ENCODE measurements around the gene AP3B1. TPM values are rescaled to one million over a fixed set of nuclear protein-coding genes. Genes with fewer than 3 reads are reported as not detected.

Gene AP3B1
- polyA plus RNA-seq, 5 donors, result 40.8 to 54.3 (median 50.9) TPM

GRCh38 chr5:78295035-78295961, 800 bp upstream of the AP3B1 start:
- no peak for DNase-seq

GRCh38 chr5:78293851-78294247, 649 bp downstream of the AP3B1 start:
- peak in 1 of 2 donors; percentile 17 for DNase-seq

- DNase-seq, result no peak
These were observed 2.8 kb downstream of the AP3B1 start for GRCh38 chr5:78291687-78292086.

- no peak for DNase-seq
These were observed 4.6 kb downstream of the AP3B1 start for GRCh38 chr5:78289911-78290310.

DNA sequence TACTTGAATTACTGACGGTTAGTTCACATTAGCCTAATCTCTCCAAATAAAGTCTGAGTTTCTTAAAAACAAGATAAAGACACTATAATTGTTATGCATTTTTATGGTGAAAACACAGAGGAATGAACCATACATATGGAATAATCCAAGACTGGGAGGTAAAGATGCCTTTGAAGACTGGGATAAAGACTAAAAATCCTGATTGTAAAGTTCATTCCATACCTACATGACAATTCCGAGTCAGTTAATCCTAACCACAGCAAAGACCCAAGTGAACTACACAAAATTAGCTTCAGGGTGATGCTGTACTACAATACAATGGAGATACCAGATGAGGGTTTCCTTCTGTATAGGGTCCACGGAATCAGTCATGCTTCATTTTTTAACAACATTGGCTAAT, 6.3 kb downstream of the AP3B1 start:
- no peak for DNase-seq

GRCh38 chr5:78287833-78288232, 6.7 kb downstream of the AP3B1 start:
- DNase-seq, result no peak

DNA sequence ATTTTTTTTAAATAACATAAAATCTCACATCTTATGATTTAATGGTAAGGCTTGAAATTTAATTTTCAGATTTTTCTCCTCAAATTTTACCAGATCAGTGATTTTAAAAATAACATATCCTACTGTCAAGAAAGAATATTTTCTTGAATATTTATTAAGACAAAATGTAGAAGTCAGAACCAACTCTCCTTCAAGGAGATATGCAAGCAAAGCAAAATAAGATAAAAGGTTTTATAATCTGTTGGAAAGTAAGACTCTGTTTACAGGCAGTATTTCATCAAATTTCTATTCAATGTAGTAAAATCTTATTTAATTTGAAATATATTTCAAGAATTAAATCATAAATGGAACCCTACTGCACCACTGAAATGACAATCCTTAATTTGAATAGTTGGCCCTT, 7.3 kb downstream of the AP3B1 start:
- no peak for DNase-seq

DNA sequence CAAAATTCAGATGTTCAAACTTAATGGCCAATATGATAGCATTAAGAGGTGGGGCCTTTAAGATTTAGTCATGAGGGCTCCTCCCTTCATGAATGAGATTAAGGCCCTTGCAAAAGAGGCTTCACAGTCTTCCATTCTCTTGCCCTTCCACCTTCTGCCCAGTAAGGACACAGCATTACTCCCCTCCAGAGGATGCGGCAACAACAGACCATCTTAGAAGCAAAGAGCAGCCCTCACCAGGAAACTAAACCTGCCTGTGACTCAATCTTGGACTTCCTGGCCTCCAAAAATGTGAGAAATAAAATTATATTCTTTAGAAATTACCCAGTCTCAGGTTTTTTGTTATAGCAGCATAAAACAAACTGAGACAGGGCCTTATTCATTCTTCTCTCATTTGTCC, 8.2 kb downstream of the AP3B1 start:
- no peak for DNase-seq

DNA sequence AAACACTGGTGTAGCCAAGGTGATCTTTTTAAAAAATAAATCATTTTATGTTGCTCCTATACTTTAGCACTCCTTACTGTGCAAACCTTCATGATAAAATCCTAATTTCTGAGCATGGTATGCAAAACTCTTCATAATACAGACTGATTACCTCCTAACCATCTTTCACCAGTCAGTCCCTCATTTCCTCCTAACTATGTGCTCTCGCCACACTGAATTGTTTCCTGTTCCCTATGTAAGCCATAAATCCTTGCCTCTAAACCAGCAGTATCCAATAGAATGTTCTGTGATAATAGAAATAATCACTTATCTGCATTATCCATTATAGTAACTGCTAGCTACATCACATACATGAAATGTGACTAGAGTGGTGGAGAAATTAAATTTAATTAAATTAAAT, 10.7 kb downstream of the AP3B1 start:
- DNase-seq, result no peak

GRCh38 chr5:78283105-78283504, 11.4 kb downstream of the AP3B1 start:
- no peak for DNase-seq

DNA sequence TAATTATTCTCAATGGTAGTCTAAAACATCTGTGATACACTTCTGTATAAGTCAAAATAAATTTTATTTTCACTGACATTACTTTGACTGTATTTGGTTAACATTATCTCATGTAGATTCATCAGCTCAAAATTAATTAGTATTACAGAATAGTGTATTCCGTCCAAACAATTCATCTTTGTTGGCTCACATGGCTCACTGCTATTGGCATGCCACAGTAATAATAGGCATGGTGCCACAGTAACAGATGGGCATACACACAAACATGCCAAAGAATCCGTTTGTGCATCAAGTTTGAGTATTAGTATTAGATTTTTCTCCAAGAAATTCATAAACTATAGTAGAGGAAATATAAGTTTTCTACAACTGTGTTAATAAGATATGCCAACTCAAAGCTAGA, 14.2 kb downstream of the AP3B1 start:
- no peak for DNase-seq

- DNase-seq, result no peak
These were observed 15.3 kb downstream of the AP3B1 start for GRCh38 chr5:78279194-78279593.

- no peak for DNase-seq
These were observed 16.8 kb downstream of the AP3B1 start for GRCh38 chr5:78277715-78278114.

DNA sequence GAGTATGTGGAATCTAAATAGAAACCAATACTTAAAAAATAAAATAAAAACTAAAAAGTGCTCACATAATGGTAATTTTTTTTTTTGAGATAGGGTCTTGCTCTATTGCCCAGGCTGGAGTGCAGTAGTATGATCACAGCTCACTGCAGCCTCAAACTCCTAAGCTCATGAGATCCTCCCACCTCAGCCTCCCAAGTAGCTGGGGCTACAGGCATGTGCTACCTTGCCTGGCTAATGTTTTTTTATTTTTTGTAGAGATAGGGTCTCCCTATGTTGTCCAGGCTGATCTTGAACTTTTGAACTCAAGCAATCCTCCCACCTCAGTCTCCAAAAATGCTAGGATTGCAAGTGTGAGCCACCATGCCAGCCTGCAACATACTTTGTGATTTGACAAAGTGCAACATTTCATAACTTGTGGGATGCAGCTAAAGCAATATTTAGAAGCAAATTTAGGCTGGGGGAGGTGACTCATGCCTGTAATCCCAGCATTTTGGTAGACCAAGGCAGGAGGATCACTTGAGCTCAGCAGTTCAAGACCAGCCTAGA, 18.4 kb downstream of the AP3B1 start:
- DNase-seq, result no peak

DNA sequence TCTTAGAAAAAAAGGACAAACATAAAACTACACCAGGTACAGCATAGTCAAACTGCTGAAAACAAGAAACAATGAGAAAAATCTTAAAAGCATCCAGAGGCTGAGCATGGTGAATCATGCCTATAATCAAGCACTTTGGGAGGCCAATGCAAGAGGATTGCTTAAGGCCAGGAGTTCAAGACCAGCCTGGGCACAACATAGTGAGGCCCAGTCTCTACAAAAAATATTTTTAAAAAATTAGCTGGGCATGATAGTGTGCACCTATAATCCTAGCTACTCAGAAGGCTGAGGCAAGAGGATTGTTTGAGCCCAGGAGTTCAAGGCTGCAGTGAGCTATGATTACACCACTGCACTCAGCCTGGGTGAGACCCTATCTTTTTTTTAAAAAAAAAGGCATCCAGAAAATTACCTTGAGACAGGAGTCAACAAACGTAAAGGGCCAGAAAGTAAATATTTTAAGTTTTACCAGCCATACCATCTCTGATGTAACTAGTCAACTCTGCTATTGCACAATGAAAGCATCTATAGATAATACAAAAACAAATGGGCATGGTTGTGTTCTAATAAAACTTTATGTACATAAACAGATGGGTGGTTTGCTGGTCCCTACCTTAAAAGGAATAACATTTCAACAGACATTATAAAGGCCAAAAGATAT, 19.8 kb downstream of the AP3B1 start:
- no peak for DNase-seq

- no peak for DNase-seq
These were observed 21.1 kb downstream of the AP3B1 start for GRCh38 chr5:78273436-78273835.

GRCh38 chr5:78271766-78272165, 22.7 kb downstream of the AP3B1 start:
- no peak for DNase-seq

DNA sequence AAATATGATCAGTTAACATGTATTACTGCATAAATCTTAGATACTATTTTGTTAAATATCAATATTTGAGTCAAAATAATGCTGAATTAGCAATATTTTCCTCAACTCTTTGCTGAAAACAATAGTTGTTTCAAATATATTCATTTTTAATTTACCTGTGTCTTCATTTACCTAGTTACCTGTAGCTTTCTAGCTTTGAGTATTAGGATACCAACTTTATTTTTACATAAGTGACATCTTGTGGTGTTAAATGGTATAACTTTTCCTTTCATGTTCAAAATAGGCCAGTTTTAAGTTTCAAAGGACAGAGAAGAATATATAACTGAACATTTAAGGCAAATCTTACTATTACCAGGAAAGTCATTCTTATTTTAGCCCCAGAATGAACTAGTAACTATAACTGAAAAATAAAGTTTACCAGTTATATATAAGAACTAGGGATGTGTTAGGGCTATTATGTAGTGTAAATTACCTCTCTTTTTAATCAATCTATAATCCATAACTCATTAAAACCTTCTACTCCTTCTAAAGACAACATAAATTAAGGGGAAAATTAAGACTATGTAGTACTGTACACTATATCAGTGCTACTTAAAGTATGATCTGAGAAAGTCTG, 25.3 kb downstream of the AP3B1 start:
- no peak for DNase-seq

GRCh38 chr5:78268356-78268755, 26.1 kb downstream of the AP3B1 start:
- DNase-seq, result no peak

DNA sequence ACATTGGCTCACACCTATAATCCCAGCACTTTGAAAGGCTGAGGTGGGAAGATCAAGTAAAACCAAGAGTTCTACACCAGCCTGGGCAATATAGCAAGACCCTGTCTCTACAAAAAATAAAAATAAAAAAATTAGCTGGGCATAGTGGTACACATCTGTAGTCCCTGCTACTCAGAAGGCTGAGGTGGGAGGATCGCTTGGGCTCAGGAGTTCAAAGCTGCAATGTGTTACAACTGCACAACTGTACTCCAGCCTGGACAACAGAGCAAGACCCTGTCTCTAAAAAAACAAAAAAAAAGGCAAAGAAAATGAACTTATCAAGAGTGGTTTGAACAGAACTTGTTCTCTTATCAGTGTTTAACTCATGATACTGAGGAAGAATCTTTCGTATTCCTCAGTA, 29.3 kb downstream of the AP3B1 start:
- DNase-seq, result no peak

GRCh38 chr5:78264600-78264999, 29.9 kb downstream of the AP3B1 start:
- no peak for DNase-seq

- DNase-seq, result no peak
These were observed 33.7 kb downstream of the AP3B1 start for GRCh38 chr5:78260771-78261170.

DNA sequence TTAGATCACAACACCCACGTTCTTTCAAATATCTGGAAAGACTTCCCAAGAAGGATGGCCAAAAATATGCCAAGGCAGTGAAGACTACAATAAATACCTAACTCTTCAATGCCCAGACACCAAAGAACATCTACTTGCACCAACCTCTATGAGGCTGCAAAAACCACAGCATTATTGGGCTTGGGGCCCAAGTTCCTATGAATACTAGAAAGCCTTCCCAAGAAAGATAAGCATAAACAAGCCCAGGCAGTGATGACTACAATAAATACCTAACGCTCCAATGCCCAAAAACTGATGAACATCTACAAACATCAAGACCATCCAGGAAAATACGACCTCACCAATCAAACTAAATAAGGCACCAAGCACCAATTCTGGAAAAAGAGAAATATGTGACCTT, 41.3 kb downstream of the AP3B1 start:
- no peak for DNase-seq
